Measurements from ENCODE around the gene AHCYL2.

The AHCYL2 gene

DNA sequence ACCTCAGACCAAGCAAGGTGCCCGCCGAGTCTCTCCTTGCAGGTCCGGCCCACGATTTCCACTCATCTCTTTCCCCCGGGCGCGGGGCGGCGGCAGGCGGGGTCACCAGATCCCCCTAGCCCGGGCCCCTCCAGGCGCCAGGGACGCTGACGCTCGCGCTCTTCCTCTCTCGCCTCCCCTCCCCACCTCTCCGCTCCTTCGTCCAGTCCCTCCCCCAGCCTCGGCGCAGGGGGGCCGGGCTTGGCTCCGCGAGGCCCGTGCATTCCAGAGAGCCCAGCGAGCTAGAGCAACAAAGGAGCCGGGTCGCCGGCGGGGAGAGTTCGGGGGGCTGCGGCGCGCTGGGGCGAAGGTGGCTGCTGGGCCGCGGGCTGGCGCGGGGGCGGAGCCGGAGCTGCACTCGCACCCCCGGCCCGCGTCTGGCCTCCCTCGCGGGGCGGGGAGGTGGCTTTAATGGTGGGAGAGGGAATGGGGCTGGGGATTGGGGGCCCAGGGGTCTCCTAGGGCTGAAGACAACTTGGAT, 36.4 kb upstream of the AHCYL2 start, which contains the start of gene SMO:
SMO (plus strand) TSS at position 262 of the 520 bp plus-strand sequence. CDS start 519 bp downstream, outside the sequence.
- H3K27me3 ChIP-seq (ENCODE audit: insufficient read depth, low read depth, severe bottlenecking) = no peaks in the 10 kb centered on the region
- H3K36me3 ChIP-seq = no peaks in the 10 kb centered on the region
- peak within 1 kb of the TSS; percentile 53 for H3K27ac ChIP-seq
- DNase-seq = peak; percentile 72
- H3K9me3 ChIP-seq (ENCODE audit: severe bottlenecking) = no peaks in the 10 kb centered on the region
- TF ChIP-seq, protein P1, sequence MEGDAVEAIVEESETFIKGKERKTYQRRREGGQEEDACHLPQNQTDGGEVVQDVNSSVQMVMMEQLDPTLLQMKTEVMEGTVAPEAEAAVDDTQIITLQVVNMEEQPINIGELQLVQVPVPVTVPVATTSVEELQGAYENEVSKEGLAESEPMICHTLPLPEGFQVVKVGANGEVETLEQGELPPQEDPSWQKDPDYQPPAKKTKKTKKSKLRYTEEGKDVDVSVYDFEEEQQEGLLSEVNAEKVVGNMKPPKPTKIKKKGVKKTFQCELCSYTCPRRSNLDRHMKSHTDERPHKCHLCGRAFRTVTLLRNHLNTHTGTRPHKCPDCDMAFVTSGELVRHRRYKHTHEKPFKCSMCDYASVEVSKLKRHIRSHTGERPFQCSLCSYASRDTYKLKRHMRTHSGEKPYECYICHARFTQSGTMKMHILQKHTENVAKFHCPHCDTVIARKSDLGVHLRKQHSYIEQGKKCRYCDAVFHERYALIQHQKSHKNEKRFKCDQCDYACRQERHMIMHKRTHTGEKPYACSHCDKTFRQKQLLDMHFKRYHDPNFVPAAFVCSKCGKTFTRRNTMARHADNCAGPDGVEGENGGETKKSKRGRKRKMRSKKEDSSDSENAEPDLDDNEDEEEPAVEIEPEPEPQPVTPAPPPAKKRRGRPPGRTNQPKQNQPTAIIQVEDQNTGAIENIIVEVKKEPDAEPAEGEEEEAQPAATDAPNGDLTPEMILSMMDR (IDR thresholded peaks at IDR 0.05; ENCODE audit: low read depth, low read length) = no peak
- peak within 1 kb of the TSS; percentile 50 for H3K4me3 ChIP-seq (ENCODE audit: low read depth, low read length)

GRCh38 chr7:129188892-129189660, 35.8 kb upstream of the AHCYL2 start:
- H3K36me3 ChIP-seq = no peaks in the 10 kb centered on the region
- DNase-seq = no peak
- H3K4me3 ChIP-seq (ENCODE audit: low read depth, low read length) = peak overlapping the region; percentile 50
- peak overlapping the region; percentile 53 for H3K27ac ChIP-seq
- H3K9me3 ChIP-seq (ENCODE audit: severe bottlenecking) = no peaks in the 10 kb centered on the region
- TF ChIP-seq, protein P1 (IDR thresholded peaks at IDR 0.05; ENCODE audit: low read depth, low read length) = no peak
- no peaks in the 10 kb centered on the region for H3K27me3 ChIP-seq (ENCODE audit: insufficient read depth, low read depth, severe bottlenecking)

GRCh38 chr7:129189661-129190310, 35.0 kb upstream of the AHCYL2 start:
- DNase-seq = no peak
- TF ChIP-seq, protein P1 (IDR thresholded peaks at IDR 0.05; ENCODE audit: low read depth, low read length) = no peak
- peak overlapping the region; percentile 50 for H3K4me3 ChIP-seq (ENCODE audit: low read depth, low read length)
- H3K27me3 ChIP-seq (ENCODE audit: insufficient read depth, low read depth, severe bottlenecking) = no peaks in the 10 kb centered on the region
- no peaks in the 10 kb centered on the region for H3K36me3 ChIP-seq
- H3K9me3 ChIP-seq (ENCODE audit: severe bottlenecking) = no peaks in the 10 kb centered on the region
- no peak overlapping the region for H3K27ac ChIP-seq

GRCh38 chr7:129191272-129191671, 33.6 kb upstream of the AHCYL2 start:
- no peak for DNase-seq
- Histone ChIP-seq H3K4me3 (ENCODE audit: low read depth, low read length) (no peak overlapping the region), H3K36me3 (no peaks in the 10 kb centered on the region), H3K9me3 (ENCODE audit: severe bottlenecking) (no peaks in the 10 kb centered on the region), H3K27me3 (ENCODE audit: insufficient read depth, low read depth, severe bottlenecking) (no peaks in the 10 kb centered on the region), H3K27ac (no peak overlapping the region)
- TF ChIP-seq, protein P1 (IDR thresholded peaks at IDR 0.05; ENCODE audit: low read depth, low read length) = no peak

DNA sequence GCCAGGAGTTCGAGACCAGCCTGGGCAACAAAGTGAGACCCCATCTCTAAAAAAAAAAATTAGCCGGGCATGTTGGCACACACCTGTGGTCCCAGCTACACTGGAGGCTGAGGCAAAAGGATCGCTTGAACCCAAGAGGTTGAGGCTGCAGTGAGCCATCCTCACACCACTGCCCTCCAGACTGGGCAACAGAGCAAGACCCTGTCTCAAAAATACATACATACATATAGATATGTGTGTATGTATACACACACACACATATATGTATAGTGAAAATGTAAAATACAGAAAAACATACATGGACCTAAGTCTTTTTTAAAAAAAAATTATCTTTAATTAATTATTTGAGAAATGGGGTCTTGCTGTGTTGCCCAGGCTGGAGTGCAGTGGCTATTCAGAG, 30.9 kb upstream of the AHCYL2 start:
- Histone ChIP-seq H3K27me3 (ENCODE audit: insufficient read depth, low read depth, severe bottlenecking) (no peaks in the 10 kb centered on the region), H3K4me3 (ENCODE audit: low read depth, low read length) (no peak overlapping the region), H3K9me3 (ENCODE audit: severe bottlenecking) (no peaks in the 10 kb centered on the region), H3K27ac (no peak overlapping the region), H3K36me3 (no peaks in the 10 kb centered on the region)
- TF ChIP-seq, protein P1 (IDR thresholded peaks at IDR 0.05; ENCODE audit: low read depth, low read length) = no peak
- no peak for DNase-seq
